Testis (tissue), 2 donors: Measurements from ENCODE around the gene WDR36.

Source experiments
- POLR2A ChIP-seq: fragments of 450-650 bp; IDR thresholded peaks from one replicate; pipeline ENCODE4 v1.6.1; 2017; ENCODE audit warnings: antibody characterized with exemption, mild to moderate bottlenecking, moderate library complexity
- TF ChIP-seq, protein P1 (sequence below), 3 experiments: fragments of 450-650 bp in 2 of 3; fragments of 200-600 bp in 1 of 3; sonication (generic) in 1 of 3; IDR thresholded peaks; one replicate each; pipeline ENCODE4 v1.5.1; 2016 to 2019; ENCODE audit warnings: antibody characterized with exemption in 3 of 3, mild to moderate bottlenecking in 2 of 3, moderate library complexity in 1 of 3

- TF ChIP-seq, protein P1, sequence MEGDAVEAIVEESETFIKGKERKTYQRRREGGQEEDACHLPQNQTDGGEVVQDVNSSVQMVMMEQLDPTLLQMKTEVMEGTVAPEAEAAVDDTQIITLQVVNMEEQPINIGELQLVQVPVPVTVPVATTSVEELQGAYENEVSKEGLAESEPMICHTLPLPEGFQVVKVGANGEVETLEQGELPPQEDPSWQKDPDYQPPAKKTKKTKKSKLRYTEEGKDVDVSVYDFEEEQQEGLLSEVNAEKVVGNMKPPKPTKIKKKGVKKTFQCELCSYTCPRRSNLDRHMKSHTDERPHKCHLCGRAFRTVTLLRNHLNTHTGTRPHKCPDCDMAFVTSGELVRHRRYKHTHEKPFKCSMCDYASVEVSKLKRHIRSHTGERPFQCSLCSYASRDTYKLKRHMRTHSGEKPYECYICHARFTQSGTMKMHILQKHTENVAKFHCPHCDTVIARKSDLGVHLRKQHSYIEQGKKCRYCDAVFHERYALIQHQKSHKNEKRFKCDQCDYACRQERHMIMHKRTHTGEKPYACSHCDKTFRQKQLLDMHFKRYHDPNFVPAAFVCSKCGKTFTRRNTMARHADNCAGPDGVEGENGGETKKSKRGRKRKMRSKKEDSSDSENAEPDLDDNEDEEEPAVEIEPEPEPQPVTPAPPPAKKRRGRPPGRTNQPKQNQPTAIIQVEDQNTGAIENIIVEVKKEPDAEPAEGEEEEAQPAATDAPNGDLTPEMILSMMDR (IDR thresholded peaks at IDR 0.05), result no peak
- TF ChIP-seq POLR2A, result no peak
These were observed 45.9 kb downstream of the WDR36 start for GRCh38 chr5:111138096-111138495.
